Measurements from ENCODE around the gene MACROH2A2.

DNA sequence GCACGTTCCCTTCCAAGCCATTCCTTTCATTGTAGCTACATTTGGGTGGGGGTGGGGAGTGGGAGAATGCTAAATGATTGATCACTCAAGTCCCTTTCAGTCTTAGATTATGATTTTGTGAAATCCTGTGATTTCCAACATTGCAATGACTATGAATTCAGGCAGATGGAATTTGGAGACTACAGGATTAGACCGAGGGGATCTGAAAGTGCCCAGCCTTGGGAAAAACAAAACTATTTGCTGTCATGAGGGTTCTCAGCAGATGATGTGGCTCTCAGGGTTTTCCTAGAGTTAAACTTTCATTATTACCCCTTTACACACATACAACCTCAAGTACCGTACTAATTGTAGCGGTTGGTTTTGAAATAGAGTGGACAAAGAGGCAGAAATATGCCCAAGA lies 4.7 kb downstream of the MACROH2A2 start:
- TF ChIP-seq, protein P1, sequence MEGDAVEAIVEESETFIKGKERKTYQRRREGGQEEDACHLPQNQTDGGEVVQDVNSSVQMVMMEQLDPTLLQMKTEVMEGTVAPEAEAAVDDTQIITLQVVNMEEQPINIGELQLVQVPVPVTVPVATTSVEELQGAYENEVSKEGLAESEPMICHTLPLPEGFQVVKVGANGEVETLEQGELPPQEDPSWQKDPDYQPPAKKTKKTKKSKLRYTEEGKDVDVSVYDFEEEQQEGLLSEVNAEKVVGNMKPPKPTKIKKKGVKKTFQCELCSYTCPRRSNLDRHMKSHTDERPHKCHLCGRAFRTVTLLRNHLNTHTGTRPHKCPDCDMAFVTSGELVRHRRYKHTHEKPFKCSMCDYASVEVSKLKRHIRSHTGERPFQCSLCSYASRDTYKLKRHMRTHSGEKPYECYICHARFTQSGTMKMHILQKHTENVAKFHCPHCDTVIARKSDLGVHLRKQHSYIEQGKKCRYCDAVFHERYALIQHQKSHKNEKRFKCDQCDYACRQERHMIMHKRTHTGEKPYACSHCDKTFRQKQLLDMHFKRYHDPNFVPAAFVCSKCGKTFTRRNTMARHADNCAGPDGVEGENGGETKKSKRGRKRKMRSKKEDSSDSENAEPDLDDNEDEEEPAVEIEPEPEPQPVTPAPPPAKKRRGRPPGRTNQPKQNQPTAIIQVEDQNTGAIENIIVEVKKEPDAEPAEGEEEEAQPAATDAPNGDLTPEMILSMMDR (IDR thresholded peaks at IDR 0.05), result no peak
- TF ChIP-seq POLR2A (IDR thresholded peaks at IDR 0.05), result no peak

All from thyroid gland (tissue), 4 donors.